Astrocyte (in vitro differentiated cells and primary cell): ENCODE measurements around the gene KIAA1217. TPM values are rescaled to one million over a fixed set of nuclear protein-coding genes. Genes with fewer than 3 reads are reported as not detected.

ENCODE experiments used
- DNase-seq: peaks from one replicate; pipeline ENCODE4 v3.0.0-alpha.2; 2010; ENCODE audit warnings: low read depth
- FAIRE-seq: peaks from 2 replicates; lab custom pipeline; 2011; peaks lifted over from hg19 to GRCh38; lab: Jason Lieb, UNC
- H2AFZ ChIP-seq: 2 replicates; pipeline ENCODE4 v1.6.0; 2012; ENCODE audit warnings: low read depth, low read length, inconsistent platforms
- H3K27ac ChIP-seq: 2 replicates; pipeline ENCODE4 v1.5.1; 2011; ENCODE audit warnings: low read depth, low read length, inconsistent platforms
- H3K27me3 ChIP-seq: 2 replicates; pipeline ENCODE4 v1.6.0; 2011; ENCODE audit warnings: low read length, inconsistent platforms; ENCODE audit not compliant: insufficient read depth
- H3K36me3 ChIP-seq: 2 replicates; pipeline ENCODE4 v1.5.1; 2011; ENCODE audit warnings: low read length, inconsistent platforms; ENCODE audit not compliant: insufficient read depth
- H3K4me1 ChIP-seq: 2 replicates; pipeline ENCODE4 v1.5.1; 2011; ENCODE audit warnings: low read length, inconsistent platforms; ENCODE audit not compliant: insufficient read depth
- H3K4me2 ChIP-seq: 2 replicates; pipeline ENCODE4 v1.6.0; 2012; ENCODE audit warnings: low read length, inconsistent platforms
- H3K4me3 ChIP-seq: 2 replicates; pipeline ENCODE4 v1.5.1; 2011; ENCODE audit warnings: low read depth, mild to moderate bottlenecking, low read length, inconsistent platforms; ENCODE audit not compliant: insufficient read depth
- H3K79me2 ChIP-seq: 2 replicates; pipeline ENCODE4 v1.6.0; 2012; ENCODE audit warnings: mild to moderate bottlenecking, low read length, inconsistent platforms; ENCODE audit not compliant: insufficient read depth
- H3K9ac ChIP-seq: 2 replicates; pipeline ENCODE4 v1.6.0; 2012; ENCODE audit warnings: mild to moderate bottlenecking, low read length, inconsistent platforms
- H3K9me3 ChIP-seq: 2 replicates; pipeline ENCODE4 v1.5.1; 2012; ENCODE audit warnings: low read depth, mild to moderate bottlenecking, low read length, inconsistent platforms; ENCODE audit not compliant: insufficient read depth
- H4K20me1 ChIP-seq: 2 replicates; pipeline ENCODE4 v1.6.0; 2012; ENCODE audit warnings: low read length, inconsistent platforms; ENCODE audit not compliant: insufficient read depth
- H3K27ac Mint-ChIP-seq: one replicate; pipeline ENCODE4 v1.8.0; 2021; ENCODE audit warnings: mild to moderate bottlenecking, mixed read lengths; ENCODE audit not compliant: unreplicated experiment
- H3K27me3 Mint-ChIP-seq: one replicate; pipeline ENCODE4 v1.8.0; 2021; ENCODE audit warnings: low read depth, mixed read lengths; ENCODE audit not compliant: unreplicated experiment
- H3K36me3 Mint-ChIP-seq: one replicate; pipeline ENCODE4 v1.8.0; 2021; ENCODE audit warnings: low read depth, mixed read lengths; ENCODE audit not compliant: unreplicated experiment
- H3K4me1 Mint-ChIP-seq: one replicate; pipeline ENCODE4 v1.8.0; 2021; ENCODE audit warnings: low read depth, mixed read lengths; ENCODE audit not compliant: unreplicated experiment
- H3K4me3 Mint-ChIP-seq: one replicate; pipeline ENCODE4 v1.8.0; 2021; ENCODE audit warnings: mild to moderate bottlenecking, moderate library complexity, mixed read lengths; ENCODE audit not compliant: unreplicated experiment
- H3K9me3 Mint-ChIP-seq: one replicate; pipeline ENCODE4 v1.8.0; 2021; ENCODE audit warnings: mild to moderate bottlenecking, mixed read lengths; ENCODE audit not compliant: unreplicated experiment
- CTCF ChIP-seq: IDR thresholded peaks from 2 replicates; pipeline ENCODE4 v1.5.1; 2011; ENCODE audit warnings: low read depth, mild to moderate bottlenecking, inconsistent platforms, low read length, moderate library complexity; ENCODE audit not compliant: insufficient read depth
- EZH2 ChIP-seq: IDR thresholded peaks from 2 replicates; pipeline ENCODE4 v1.6.1; 2012; ENCODE audit warnings: mild to moderate bottlenecking, low read length, inconsistent platforms; ENCODE audit not compliant: insufficient read depth
- total RNA-seq: library from RNA; stranded (reverse); gene quantifications from 2 replicates; pipeline ENCODE4 v1.2.1, GENCODE V29; 2021

KIAA1217 gene
- total RNA-seq, 1 donor from 2014 or later, result 31.8 TPM

GRCh38 chr10:24351961-24352360 is 143.0 kb downstream of the KIAA1217 start:
- Histone ChIP-seq H3K4me1 (peaks cover 23% of the 10 kb centered on the region), H3K27ac (peak overlapping the region; percentile 34), H3K36me3 (no peaks in the 10 kb centered on the region), H3K79me2 (no peaks in the 10 kb centered on the region), H3K4me2 (no peak overlapping the region), H3K9me3 (no peaks in the 10 kb centered on the region), H3K9ac (no peak overlapping the region), H4K20me1 (no peaks in the 10 kb centered on the region), H2AFZ (no peak overlapping the region), H3K27me3 (no peaks in the 10 kb centered on the region), H3K4me3 (no peak overlapping the region)
- peaks cover 29% of the 10 kb centered on the region for H3K4me1 Mint-ChIP-seq
- peak overlapping the region; percentile 58 for H3K27ac Mint-ChIP-seq
- FAIRE-seq, result no peak
- H3K36me3 Mint-ChIP-seq, result peaks cover 2% of the 10 kb centered on the region
- peak; percentile 82 for DNase-seq
- H3K27me3 Mint-ChIP-seq, result no peaks in the 10 kb centered on the region
- H3K9me3 Mint-ChIP-seq, result no peaks in the 10 kb centered on the region
- no peak overlapping the region for H3K4me3 Mint-ChIP-seq
- TF ChIP-seq CTCF (no peak), EZH2 (no peak)

- H3K79me2 ChIP-seq, result no peaks in the 10 kb centered on the region
- Mint-ChIP-seq H3K27ac (no peak overlapping the region), H3K36me3 (peaks cover 2% of the 10 kb centered on the region), H3K4me3 (no peak overlapping the region), H3K9me3 (no peaks in the 10 kb centered on the region), H3K27me3 (no peaks in the 10 kb centered on the region), H3K4me1 (peaks cover 29% of the 10 kb centered on the region)
- no peak overlapping the region for H3K27ac ChIP-seq
- no peak overlapping the region for H2AFZ ChIP-seq
- peaks cover 23% of the 10 kb centered on the region for H3K4me1 ChIP-seq
- H3K4me2 ChIP-seq, result no peak overlapping the region
- DNase-seq (no peak), FAIRE-seq (no peak)
- no peaks in the 10 kb centered on the region for H4K20me1 ChIP-seq
- no peaks in the 10 kb centered on the region for H3K27me3 ChIP-seq
- H3K4me3 ChIP-seq, result no peak overlapping the region
- H3K9me3 ChIP-seq, result no peaks in the 10 kb centered on the region
- TF ChIP-seq EZH2, result no peak
- TF ChIP-seq CTCF, result no peak
- no peaks in the 10 kb centered on the region for H3K36me3 ChIP-seq
- no peak overlapping the region for H3K9ac ChIP-seq
Measured at GRCh38 chr10:24352399-24352798, 143.5 kb downstream of the KIAA1217 start.

- H3K4me3 Mint-ChIP-seq, result no peak overlapping the region
- H3K4me2 ChIP-seq, result no peak overlapping the region
- H3K27ac ChIP-seq, result no peak overlapping the region
- H3K36me3 ChIP-seq, result no peaks in the 10 kb centered on the region
- no peaks in the 10 kb centered on the region for H3K79me2 ChIP-seq
- no peaks in the 10 kb centered on the region for H3K9me3 Mint-ChIP-seq
- H3K4me3 ChIP-seq, result no peak overlapping the region
- no peak overlapping the region for H2AFZ ChIP-seq
- no peak for DNase-seq
- no peaks in the 10 kb centered on the region for H3K9me3 ChIP-seq
- H4K20me1 ChIP-seq, result no peaks in the 10 kb centered on the region
- FAIRE-seq, result no peak
- no peak for TF ChIP-seq CTCF
- TF ChIP-seq EZH2, result no peak
- H3K27ac Mint-ChIP-seq, result no peak overlapping the region
- H3K27me3 ChIP-seq, result no peaks in the 10 kb centered on the region
- peaks cover 29% of the 10 kb centered on the region for H3K4me1 ChIP-seq
- H3K36me3 Mint-ChIP-seq, result peaks cover 2% of the 10 kb centered on the region
- H3K4me1 Mint-ChIP-seq, result peaks cover 29% of the 10 kb centered on the region
- no peak overlapping the region for H3K9ac ChIP-seq
- no peaks in the 10 kb centered on the region for H3K27me3 Mint-ChIP-seq
Measured at GRCh38 chr10:24353319-24353718, 144.4 kb downstream of the KIAA1217 start.
